ENCODE measurements around the gene REM2.
A peak's percentile ranks its signal among the peaks of the same experiment; 100 is the strongest.

Gene REM2

DNA sequence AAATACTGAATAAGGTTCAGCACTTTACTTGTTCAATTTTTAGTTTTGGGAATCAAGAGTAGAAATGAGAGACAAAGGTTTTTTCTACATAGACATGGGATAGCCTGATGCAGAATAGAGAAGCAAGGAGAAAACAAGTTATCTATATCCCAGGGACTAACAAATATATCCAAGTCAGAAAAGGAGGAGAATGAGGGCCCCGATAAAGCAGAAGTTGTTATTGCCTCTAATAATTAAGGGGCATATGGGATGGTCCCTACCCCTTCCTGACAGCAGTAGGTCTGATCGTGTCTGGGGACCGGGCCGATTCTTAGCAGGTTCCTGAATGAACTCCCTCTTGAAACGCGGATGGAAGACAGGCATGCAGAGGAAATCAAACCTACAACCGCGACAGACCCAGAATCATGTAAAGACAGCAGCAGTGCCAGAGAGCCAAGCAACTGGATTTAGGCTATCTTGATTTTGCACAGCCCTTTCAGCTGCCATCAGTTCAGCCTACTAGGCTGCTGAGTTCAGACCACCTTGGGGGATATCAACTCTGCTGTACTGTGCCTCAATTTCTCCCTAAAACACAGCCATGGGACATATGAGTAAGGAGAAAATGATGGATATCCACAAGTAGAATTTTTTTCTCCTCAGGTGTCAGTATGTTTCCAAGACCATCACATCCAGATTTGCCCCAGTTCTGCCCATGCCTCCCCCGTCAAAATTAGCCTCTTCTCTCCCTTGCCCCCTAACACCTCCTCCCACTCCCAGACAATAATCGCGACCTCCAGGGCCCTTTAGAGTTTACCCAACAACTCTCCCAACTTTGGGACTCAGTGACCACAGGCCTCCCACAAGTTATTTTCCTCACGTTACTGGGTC is 45.4 kb downstream of the REM2 start:
- DNase-seq (ENCODE audit: low read depth in 3 of 3, low spot score in 1 of 3) = no peak

- DNase-seq (ENCODE audit: low read depth in 3 of 3, low spot score in 1 of 3) = peak; percentile 96 to 99 (median 97)
Observed at GRCh38 chr14:22929104-22929960, 46.3 kb downstream of the REM2 start, which contains the start of gene PRMT5. TSS of gene PRMT5 (minus strand) at chr14:22929376. CDS start at chr14:22929361, 15 bp downstream.

DNA sequence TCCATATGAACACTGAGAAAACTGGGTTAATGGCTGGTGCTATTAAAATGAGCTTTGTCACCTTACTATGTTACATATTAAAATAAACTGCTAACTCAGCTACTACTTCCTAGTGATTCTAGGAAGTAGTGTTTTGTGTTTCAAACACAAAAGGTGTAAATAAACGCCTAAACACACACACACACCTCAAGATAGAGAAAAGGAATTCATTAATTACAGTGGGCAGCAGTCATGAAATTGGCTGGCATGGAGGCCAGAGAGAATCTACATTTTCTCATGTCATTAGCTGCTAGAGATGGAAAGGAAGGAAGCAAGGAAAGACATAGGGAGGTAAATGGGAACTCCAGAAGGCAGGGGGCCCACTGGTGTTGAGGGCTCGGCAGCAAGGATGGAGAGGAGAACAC is 46.9 kb downstream of the REM2 start:
- DNase-seq (ENCODE audit: low read depth in 3 of 3, low spot score in 1 of 3) = no peak

GRCh38 chr14:22932146-22932545 is 49.1 kb downstream of the REM2 start:
- no peak for DNase-seq (ENCODE audit: low read depth in 3 of 3, low spot score in 1 of 3)

- no peak for DNase-seq (ENCODE audit: low read depth in 3 of 3, low spot score in 1 of 3)
Observed at GRCh38 chr14:22935156-22935555, 52.1 kb downstream of the REM2 start.
